K562 (cell line): Measurements from ENCODE around the gene ATP5ME. TPM values are rescaled to one million over a fixed set of nuclear protein-coding genes. Genes with fewer than 3 reads are reported as not detected.

Source experiments
- ARID3A ChIP-seq: IDR thresholded peaks from 2 replicates; pipeline ENCODE4 v1.6.1; 2012; ENCODE audit warnings: low read depth, low read length, improper control_type of control experiment, borderline replicate concordance
- CREB3 ChIP-seq: fragments of 450-650 bp; conservative IDR thresholded peaks from 2 replicates; pipeline ENCODE4 v1.6.1; 2016; ENCODE audit warnings: missing genetic modification characterization, low read depth, mild to moderate bottlenecking, missing compliant biosample characterization, moderate library complexity
- FOXM1 ChIP-seq, 2 experiments: fragments of 450-650 bp in 1 of 2; sonication (generic) in 1 of 2; formaldehyde crosslinking in 1 of 2; IDR thresholded peaks; 2 replicates each; pipeline versions ENCODE4 v1.6.1 to v1.9.0; 2017 to 2022; ENCODE audit warnings: low read depth in 2 of 2, mild to moderate bottlenecking in 2 of 2, missing genetic modification reagents in 1 of 2, moderate library complexity in 1 of 2
- KLF16 ChIP-seq: IDR thresholded peaks from 2 replicates; pipeline ENCODE4 v1.6.1; 2016; ENCODE audit warnings: antibody characterized with exemption
- MYC ChIP-seq, 2 experiments: fragments of 250-450 bp in 1 of 2; sonication (Bioruptor Pico) in 1 of 2; IDR thresholded peaks; 2 replicates each; pipeline versions ENCODE4 v1.5.1 to v1.6.1; 2012 to 2021; ENCODE audit warnings: low read depth in 2 of 2, borderline replicate concordance in 1 of 2, improper control_type of control experiment in 1 of 2, low read length in 1 of 2, mild to moderate bottlenecking in 1 of 2, moderate library complexity in 1 of 2
- POLR2A ChIP-seq: fragments of 450-650 bp; conservative IDR thresholded peaks from 2 replicates; pipeline ENCODE4 v1.6.1; 2016
- SIN3A ChIP-seq, 2 experiments: fragments of 150-350 bp in 1 of 2; IDR thresholded peaks; 2 replicates each; pipeline ENCODE4 v1.6.1; 2011 to 2016; ENCODE audit warnings: borderline replicate concordance in 2 of 2, low read depth in 2 of 2, low read length in 2 of 2, mild to moderate bottlenecking in 2 of 2, moderate library complexity in 2 of 2; ENCODE audit not compliant: control insufficient read depth in 1 of 2
- SIX5 ChIP-seq, 2 experiments: IDR thresholded peaks; 2 replicates each; pipeline ENCODE4 v1.6.1; 2011; ENCODE audit warnings: low read length in 2 of 2, borderline replicate concordance in 1 of 2, low read depth in 1 of 2, mild to moderate bottlenecking in 1 of 2, moderate library complexity in 1 of 2; ENCODE audit not compliant: insufficient read depth in 1 of 2
- SP1 ChIP-seq: sonication (generic); formaldehyde crosslinking; IDR thresholded peaks from 2 replicates; pipeline ENCODE4 v1.8.1; 2022; ENCODE audit warnings: mild to moderate bottlenecking, missing genetic modification reagents
- THAP12 ChIP-seq: fragments of 250-450 bp; sonication (Bioruptor Pico); IDR thresholded peaks from 2 replicates; pipeline ENCODE4 v1.9.0; 2021; ENCODE audit warnings: mild to moderate bottlenecking, inconsistent platforms
- U2AF1 ChIP-seq: fragments of 200-400 bp; formaldehyde crosslinking; optimal IDR thresholded peaks from 2 replicates; pipeline ENCODE3; 2017; ENCODE audit warnings: mild to moderate bottlenecking, low read depth, low read length, moderate library complexity
- ZBTB12 ChIP-seq: fragments of 250-450 bp; sonication (Bioruptor Pico); IDR thresholded peaks from 2 replicates; pipeline ENCODE4 v1.4.0; 2020
- ZMIZ1 ChIP-seq, 2 experiments: fragments of 150-350 bp in 1 of 2; IDR thresholded peaks; 2 replicates each; pipeline ENCODE4 v1.6.1; 2012 to 2016; ENCODE audit warnings: low read depth in 2 of 2, low read length in 2 of 2, mild to moderate bottlenecking in 1 of 2, moderate library complexity in 1 of 2
- polyA plus RNA-seq, 8 experiments: library from polyadenylated mRNA; depleted of rRNA in 4 of 8; stranded (reverse) in 5 of 8; unstranded in 3 of 8; fragments of >200 nt; fragmentation: Nextera tagmentation in 2 of 8; fragmentation: Illumina TruSeq in 1 of 8; extraction: Ambion mirVana in 2 of 8; extraction: Trizol in 1 of 8; gene quantifications; 2 replicates each; pipeline versions ENCODE4 v1.2.1 to v1.2.3, GENCODE V29; 2011 to 2014; ENCODE audit warnings: inconsistent platforms in 1 of 8, missing spikeins in 1 of 8
- total RNA-seq, 7 experiments: library from RNA; depleted of rRNA in 6 of 7; stranded (reverse); fragments of >200 nt in 6 of 7; fragmentation: Illumina TruSeq in 2 of 7; extraction: Trizol in 2 of 7; gene quantifications; 2 replicates each; pipeline versions ENCODE4 v1.2.1 to v1.2.3, GENCODE V29; 2011 to 2021; ENCODE audit warnings: low replicate concordance in 1 of 7

The ATP5ME gene
- total and polyA plus RNA-seq, 9 of the 15 experiments (the other 6 are each of a cell fraction or from before 2014, with no cell fraction given): 509 to 2,480 (median 887) TPM

GRCh38 chr4:674172-675035 is at the start of gene ATP5ME, which contains the start of gene MYL5 (continued):
- TF ChIP-seq THAP12 (CRISPR knock-in tag): peak; percentile 89
- TF ChIP-seq CREB3: 0 out of 2 replicates have a peak, but pooled peaks have one; percentile 45
- TF ChIP-seq MYC (IDR thresholded peaks at IDR 0.05; ENCODE audit: low read depth, low read length): peak; percentile 47
- 0 out of 2 replicates have a peak, but pooled peaks have one; percentile 46 for TF ChIP-seq MYC (CRISPR knock-in tag; IDR thresholded peaks at IDR 0.05; ENCODE audit: borderline replicate concordance, low read depth)
- 0 out of 4 replicates have a peak, but pooled peaks of 1 of the 2 experiments have one; percentile 17 for TF ChIP-seq ZMIZ1 (IDR thresholded peaks at IDR 0.05; ENCODE audit: low read depth in 2 of 2, low read length in 2 of 2)
- TF ChIP-seq SIN3A (IDR thresholded peaks at IDR 0.05; ENCODE audit: borderline replicate concordance in 2 of 2, control insufficient read depth in 1 of 2, low read depth in 2 of 2, low read length in 2 of 2): peak in 1 of 2 experiments; percentile 85; a peak in 3 of 4 replicates
- TF ChIP-seq FOXM1 (IDR thresholded peaks at IDR 0.05; ENCODE audit: low read depth): no peak
- TF ChIP-seq FOXM1 (CRISPR knock-in tag; IDR thresholded peaks at IDR 0.05; ENCODE audit: low read depth): peak; percentile 89
- TF ChIP-seq U2AF1: peak; percentile 70
- TF ChIP-seq SIX5 (IDR thresholded peaks at IDR 0.05; ENCODE audit: borderline replicate concordance in 1 of 2, insufficient read depth in 1 of 2, low read depth in 1 of 2, low read length in 2 of 2): peak; percentile 23 to 31; a peak in 1 of 4 replicates
- TF ChIP-seq ARID3A: no peak
- peak; percentile 92 for TF ChIP-seq SP1 (CRISPR knock-in tag)
- TF ChIP-seq POLR2A: peak; percentile 76
- peak; percentile 95 for TF ChIP-seq ZBTB12
- TF ChIP-seq KLF16: no peak
